NCI-H345 treated with DMSO at 0.1 percent for 48 hours (cell line): Measurements from ENCODE around the gene TSPAN17.

ENCODE experiments used
- DNase-seq: peaks from one replicate; lab custom pipeline; 2025; ENCODE audit not compliant: unreplicated experiment; lab: John Stamatoyannopoulos, UW

The TSPAN17 gene

GRCh38 chr5:176704355-176704754 is 57.1 kb downstream of the TSPAN17 start:
- DNase-seq = no peak

- no peak for DNase-seq
Measured at GRCh38 chr5:176704817-176705216, 57.5 kb downstream of the TSPAN17 start.
